GM20000 (cell line): Measurements from ENCODE around the gene SETMAR.

Source experiments
- DNase-seq: peaks from one replicate; pipeline ENCODE4 v3.0.0; 2012; ENCODE audit warnings: low spot score
- CTCF ChIP-seq: IDR thresholded peaks from 2 replicates; pipeline ENCODE4 v1.5.1; 2012; ENCODE audit warnings: mild to moderate bottlenecking, control low read depth; ENCODE audit errors: extremely low read depth, missing control alignments

The SETMAR gene

GRCh38 chr3:4332574-4332973, 29.4 kb downstream of the SETMAR start:
- no peak for DNase-seq
- TF ChIP-seq CTCF, result no peak

GRCh38 chr3:4332991-4333390, 29.8 kb downstream of the SETMAR start:
- TF ChIP-seq CTCF, result no peak
- no peak for DNase-seq

GRCh38 chr3:4334548-4334947, 31.4 kb downstream of the SETMAR start:
- no peak for DNase-seq
- no peak for TF ChIP-seq CTCF

GRCh38 chr3:4335840-4336562, 32.8 kb downstream of the SETMAR start:
- TF ChIP-seq CTCF, result no peak

GRCh38 chr3:4336850-4337546, 33.8 kb downstream of the SETMAR start:
- no peak for TF ChIP-seq CTCF
- no peak for DNase-seq

More at GRCh38 chr3:4335840-4336562, 32.8 kb downstream of the SETMAR start:
- DNase-seq, result no peak

- TF ChIP-seq CTCF, result no peak
- no peak for DNase-seq
Measured at GRCh38 chr3:4338751-4339150, 35.6 kb downstream of the SETMAR start.

- TF ChIP-seq CTCF, result no peak
- no peak for DNase-seq
Measured at GRCh38 chr3:4340077-4340410, 36.9 kb downstream of the SETMAR start.
